Skeletal muscle tissue (tissue), 4 donors: ENCODE measurements around the gene MIAT. TPM values are rescaled to one million over a fixed set of nuclear protein-coding genes. Genes with fewer than 3 reads are reported as not detected.

ENCODE experiments used
- H3K27ac ChIP-seq: one replicate; pipeline ENCODE4 v1.7.0; 2013; ENCODE audit warnings: mild to moderate bottlenecking, low read depth, low read length, inconsistent platforms
- H3K27me3 ChIP-seq, 3 donors: one replicate each; pipeline ENCODE4 v1.7.0; 2013; ENCODE audit warnings: low read length in 3 of 3; ENCODE audit not compliant: control insufficient read depth in 3 of 3, insufficient read depth in 3 of 3
- H3K36me3 ChIP-seq, 3 donors: one replicate each; pipeline ENCODE4 v1.7.0; 2013; ENCODE audit warnings: low read length in 3 of 3; ENCODE audit not compliant: control insufficient read depth in 3 of 3, insufficient read depth in 3 of 3
- H3K4me1 ChIP-seq, 3 donors: one replicate each; pipeline ENCODE4 v1.7.0; 2013; ENCODE audit warnings: low read length in 3 of 3, mild to moderate bottlenecking in 3 of 3; ENCODE audit not compliant: control insufficient read depth in 3 of 3, insufficient read depth in 3 of 3
- H3K4me3 ChIP-seq, 3 donors: one replicate each; pipeline ENCODE4 v1.7.0; 2013; ENCODE audit warnings: low read length in 3 of 3
- H3K9ac ChIP-seq, 3 donors: one replicate each; pipeline ENCODE4 v1.7.0; 2013; ENCODE audit warnings: low read length in 3 of 3, mild to moderate bottlenecking in 3 of 3, moderate library complexity in 2 of 3, low read depth in 1 of 3
- H3K9me3 ChIP-seq, 3 donors: one replicate each; pipeline ENCODE4 v1.7.0; 2013; ENCODE audit warnings: low read length in 3 of 3; ENCODE audit not compliant: control insufficient read depth in 3 of 3
- total RNA-seq: library from RNA; depleted of rRNA; stranded (reverse); fragments of >200 nt; gene quantifications from one replicate; pipeline ENCODE4 v1.2.3, GENCODE V29; 2014
- donor health status: Osteomylitis.

Gene MIAT
- total RNA-seq, 1 donor from 2014 or later = 0.52 TPM

DNA sequence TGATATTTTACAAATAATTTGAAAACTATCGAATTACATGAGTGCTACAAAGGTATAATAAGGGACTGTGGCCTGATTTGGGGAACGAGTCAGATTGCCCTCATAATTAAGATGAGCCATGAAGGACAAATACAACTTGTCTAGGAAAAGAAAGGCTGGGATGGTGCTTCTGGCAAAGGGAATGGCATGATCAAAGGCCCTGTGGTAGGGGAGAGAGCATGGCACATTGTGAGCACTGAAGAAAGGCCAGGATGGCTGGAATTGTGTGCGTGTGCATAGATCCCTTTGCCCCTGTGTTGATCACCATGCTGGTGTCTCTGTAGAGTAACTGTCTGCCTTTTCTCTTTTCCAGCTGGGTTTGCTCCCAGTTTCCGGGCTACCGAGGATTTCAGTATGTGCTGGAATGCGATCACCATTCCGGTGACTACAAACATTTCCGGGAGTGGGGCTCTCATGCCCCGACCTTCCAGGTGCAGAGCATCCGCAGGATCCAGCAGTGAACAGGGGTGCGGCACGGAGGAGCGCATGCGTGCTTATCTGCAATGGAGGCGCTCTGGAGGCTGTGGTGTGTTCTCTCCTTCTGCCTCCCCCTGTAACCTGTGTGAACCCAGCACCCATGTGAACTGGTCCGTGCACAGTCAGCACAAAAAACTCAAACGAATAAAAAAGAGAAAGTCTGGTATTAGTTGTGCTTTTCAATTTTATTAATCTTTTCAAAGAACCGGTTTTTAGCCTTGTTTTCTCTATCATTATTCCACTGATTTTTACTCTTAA is 27.2 kb upstream of the MIAT start:
- H3K27ac ChIP-seq = no peak overlapping the region
- H3K4me3 ChIP-seq = no peak overlapping the region

DNA sequence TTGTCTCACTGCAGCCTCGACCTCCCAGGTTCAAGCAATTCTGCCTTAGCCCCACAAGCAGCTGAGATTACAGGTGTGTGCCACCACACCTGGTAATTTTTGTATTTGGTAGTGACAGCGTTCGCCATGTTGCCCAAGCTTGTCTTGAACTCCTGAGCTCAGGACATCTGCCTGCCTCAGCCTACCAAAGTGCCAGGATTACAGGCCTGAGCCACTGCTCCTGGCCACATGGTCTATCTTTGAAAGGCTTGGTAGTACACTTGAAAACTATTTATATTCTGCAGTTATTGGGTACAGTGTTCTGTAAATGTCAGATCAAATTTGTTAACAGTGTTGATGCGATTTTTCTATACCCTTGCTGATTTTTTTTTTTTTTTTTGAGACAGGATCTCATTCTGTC is 26.1 kb upstream of the MIAT start:
- Histone ChIP-seq H3K9me3 (no peaks in the 10 kb centered on the region), H3K4me1 (no peaks in the 10 kb centered on the region), H3K36me3 (no peaks in the 10 kb centered on the region), H3K27ac (no peak overlapping the region), H3K27me3 (no peaks in the 10 kb centered on the region), H3K4me3 (no peak overlapping the region), H3K9ac (no peak overlapping the region)

More for the DNA sequence above, 27.2 kb upstream of the MIAT start:
- Histone ChIP-seq H3K9me3 (no peaks in the 10 kb centered on the region), H3K4me1 (no peaks in the 10 kb centered on the region), H3K9ac (no peak overlapping the region), H3K27me3 (no peaks in the 10 kb centered on the region), H3K36me3 (no peaks in the 10 kb centered on the region)

DNA sequence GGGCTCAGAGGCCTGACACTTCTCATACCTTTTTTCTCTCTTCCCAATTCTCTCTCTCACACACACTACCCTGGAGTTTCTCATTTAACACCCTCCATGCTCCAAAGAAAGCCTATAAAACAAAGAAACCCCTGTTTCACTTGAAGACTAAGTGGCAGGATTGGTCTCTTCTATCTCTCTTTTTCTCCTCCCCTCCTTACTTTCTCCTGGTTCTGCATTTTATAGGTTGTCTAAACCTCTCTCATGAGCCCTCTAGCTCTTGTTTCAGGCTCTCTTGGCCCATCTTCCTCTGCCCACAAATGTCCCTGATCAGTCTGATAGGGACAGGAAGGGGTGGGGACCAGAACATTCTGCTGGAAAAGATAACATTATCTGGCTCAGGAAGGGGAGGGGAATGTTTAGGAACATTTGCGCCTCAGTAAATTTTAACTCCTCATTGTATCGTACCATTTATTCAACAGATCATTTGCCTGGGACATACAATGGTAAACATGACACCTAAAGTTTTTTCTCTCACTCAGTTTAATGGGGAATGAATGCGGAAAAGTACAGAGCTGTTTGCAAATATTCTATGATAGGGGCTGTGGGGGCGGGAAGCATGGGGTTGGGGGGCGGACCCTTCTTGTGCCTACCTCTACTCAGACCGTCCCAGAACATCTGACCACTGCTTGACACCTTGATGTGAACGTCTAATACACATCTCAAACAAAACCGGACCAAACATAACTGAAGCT is 24.8 kb upstream of the MIAT start:
- Histone ChIP-seq H3K4me3 (no peak overlapping the region), H3K9ac (no peak overlapping the region), H3K4me1 (no peaks in the 10 kb centered on the region), H3K27me3 (no peaks in the 10 kb centered on the region), H3K9me3 (no peaks in the 10 kb centered on the region), H3K27ac (no peak overlapping the region), H3K36me3 (no peaks in the 10 kb centered on the region)

DNA sequence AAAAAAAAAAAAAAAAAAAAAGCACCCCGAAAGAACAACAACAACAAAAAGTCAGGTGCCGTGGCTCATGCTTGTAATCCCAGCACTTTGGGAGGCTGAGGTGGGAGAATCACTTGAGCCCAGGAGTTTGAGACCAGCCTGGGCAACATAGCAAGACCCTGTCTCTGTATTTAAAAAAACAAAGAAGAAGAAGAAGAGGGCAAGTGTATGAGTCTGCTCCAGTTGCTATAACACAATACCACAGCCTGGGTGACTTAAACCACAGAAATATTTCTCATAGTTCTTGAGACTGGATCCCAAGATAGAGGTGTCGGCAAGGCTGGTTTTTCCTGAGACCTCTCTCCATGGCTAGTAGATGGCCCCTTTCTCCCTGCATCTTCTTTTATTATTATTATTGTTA is 23.2 kb upstream of the MIAT start:
- Histone ChIP-seq H3K4me1 (no peaks in the 10 kb centered on the region), H3K27ac (no peak overlapping the region), H3K4me3 (no peak overlapping the region), H3K36me3 (no peaks in the 10 kb centered on the region), H3K27me3 (peaks cover 0 to 6% (median 4%) of the 10 kb centered on the region in 3 donors), H3K9me3 (no peaks in the 10 kb centered on the region), H3K9ac (no peak overlapping the region)

DNA sequence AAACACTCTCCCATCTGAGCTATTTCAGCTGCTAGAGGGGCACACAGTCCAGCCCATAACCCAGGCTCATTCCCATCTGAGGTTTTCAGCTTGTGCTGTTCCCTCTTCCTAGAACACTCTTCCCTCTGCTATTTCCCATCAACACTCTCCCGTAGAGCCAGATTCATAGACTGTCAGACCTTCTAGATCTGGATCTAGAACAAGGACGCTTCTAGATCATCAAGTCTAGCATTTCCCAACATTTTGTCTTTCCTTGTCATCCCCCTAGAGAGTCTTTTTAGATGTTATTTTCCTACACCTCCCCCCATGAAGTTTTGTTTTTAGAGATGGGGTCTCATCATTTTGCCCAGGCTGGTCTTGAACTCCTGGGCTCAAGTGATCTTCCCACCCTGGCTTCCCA is 22.3 kb upstream of the MIAT start:
- Histone ChIP-seq H3K36me3 (no peaks in the 10 kb centered on the region), H3K27ac (no peak overlapping the region), H3K4me3 (no peak overlapping the region), H3K4me1 (no peaks in the 10 kb centered on the region), H3K9me3 (no peaks in the 10 kb centered on the region), H3K27me3 (peaks cover 0 to 6% (median 4%) of the 10 kb centered on the region in 3 donors), H3K9ac (no peak overlapping the region)

DNA sequence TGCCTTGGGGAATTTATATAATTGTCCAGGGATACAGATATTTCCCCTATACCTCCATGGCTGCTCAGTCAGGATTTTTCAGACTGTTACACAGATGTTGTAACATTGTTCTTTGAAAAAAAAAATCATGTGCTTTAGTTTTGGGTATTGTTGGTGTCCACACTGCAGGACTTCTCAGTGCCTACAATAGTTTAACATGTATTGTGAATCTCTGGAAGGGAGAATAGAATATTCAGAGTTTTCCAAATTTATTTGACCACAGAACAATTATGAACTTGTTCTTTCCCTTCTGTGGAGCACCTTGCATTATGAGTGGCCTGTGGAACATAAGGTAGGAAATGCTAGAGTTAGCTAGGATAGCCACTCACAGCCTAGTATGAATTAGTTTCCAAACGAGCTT is 21.1 kb upstream of the MIAT start:
- Histone ChIP-seq H3K36me3 (no peaks in the 10 kb centered on the region), H3K27me3 (peaks cover 0 to 6% (median 4%) of the 10 kb centered on the region in 3 donors), H3K4me1 (no peaks in the 10 kb centered on the region), H3K9me3 (no peaks in the 10 kb centered on the region), H3K27ac (no peak overlapping the region), H3K9ac (no peak overlapping the region), H3K4me3 (no peak overlapping the region)

DNA sequence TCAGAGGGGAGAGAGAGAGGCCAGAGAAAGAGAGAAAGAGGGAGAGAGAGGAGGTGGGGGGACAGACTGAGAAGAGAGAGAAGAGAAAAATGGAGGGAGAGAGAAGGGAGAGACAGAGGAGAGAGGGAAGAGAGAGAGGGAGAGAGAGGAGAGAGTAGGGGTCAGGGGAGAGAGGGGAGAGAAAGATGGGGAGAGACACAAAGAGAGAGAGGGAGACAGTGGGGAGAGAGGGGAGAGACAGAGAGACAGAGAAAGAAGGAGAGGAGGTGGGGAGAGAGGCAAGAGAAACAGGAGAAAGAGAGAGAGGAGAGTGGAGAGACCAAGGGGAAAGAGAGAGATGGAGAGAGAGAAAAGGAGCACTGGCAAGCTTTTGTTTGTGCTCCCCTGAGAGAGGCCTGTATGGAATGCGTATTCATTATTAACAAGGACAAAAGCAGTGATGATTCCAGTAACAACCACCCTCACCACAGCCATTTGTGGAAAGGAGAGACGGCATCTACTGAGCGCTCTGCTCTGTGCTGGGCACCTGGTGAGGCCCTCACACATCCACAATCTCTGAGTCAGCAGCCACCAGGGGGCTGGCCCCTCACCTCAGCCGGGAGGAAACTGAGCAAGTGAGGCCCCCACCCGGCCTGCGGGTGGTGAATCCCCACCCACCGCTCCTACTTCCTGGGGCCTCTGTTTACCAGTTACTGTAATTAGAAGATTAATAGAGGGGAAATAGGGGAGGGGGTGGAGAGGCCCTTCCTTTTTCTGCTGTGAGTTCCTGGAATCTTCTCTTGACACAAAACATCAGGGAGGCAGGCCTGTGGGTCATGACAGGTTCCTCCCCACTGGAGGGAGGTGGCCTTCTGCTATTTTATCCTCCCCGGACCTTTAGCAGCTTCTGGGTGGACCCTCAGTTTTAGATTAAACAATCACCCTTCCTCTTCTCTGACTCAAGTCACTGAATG is 14.6 kb upstream of the MIAT start:
- H3K9me3 ChIP-seq = no peaks in the 10 kb centered on the region
- H3K27me3 ChIP-seq = peaks cover 3 to 20% (median 6%) of the 10 kb centered on the region in 3 donors
- no peak overlapping the region for H3K27ac ChIP-seq
- H3K9ac ChIP-seq = no peak overlapping the region
- H3K36me3 ChIP-seq = no peaks in the 10 kb centered on the region
- peaks cover 4 to 9% (median 5%) of the 10 kb centered on the region in 3 donors for H3K4me1 ChIP-seq
- no peak overlapping the region for H3K4me3 ChIP-seq

DNA sequence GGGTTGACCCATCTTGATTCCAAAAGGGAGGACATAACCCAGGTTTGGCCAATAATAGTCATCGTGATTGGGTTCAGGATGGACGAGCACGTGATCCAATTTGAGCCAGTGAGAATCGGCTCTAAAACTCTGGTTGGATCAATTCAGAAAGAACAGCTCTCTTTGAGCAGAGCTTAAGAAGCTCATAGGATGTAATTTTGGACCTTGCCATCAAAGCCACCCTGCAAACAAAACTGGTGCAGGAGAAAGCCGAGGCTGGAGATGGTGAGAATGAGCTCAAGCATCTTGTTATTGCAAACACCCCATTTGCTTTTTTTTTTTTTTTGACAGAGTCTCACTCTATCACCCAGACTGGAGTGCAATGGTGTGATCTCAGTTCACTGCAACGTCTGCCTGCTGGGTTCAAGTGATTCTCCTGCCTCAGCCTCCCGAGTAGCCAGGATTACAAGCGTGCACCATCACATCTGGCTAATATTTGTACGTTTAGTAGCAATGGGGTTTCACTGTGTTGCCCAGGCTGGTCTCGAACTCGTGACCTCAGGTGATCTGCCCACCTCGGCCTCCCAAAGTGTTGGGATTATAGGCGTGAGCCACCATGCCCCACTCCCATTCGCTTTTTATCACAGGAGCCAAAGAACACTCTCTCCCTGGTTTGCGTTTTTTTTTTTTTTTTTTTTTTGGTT is 13.8 kb upstream of the MIAT start:
- no peak overlapping the region for H3K4me3 ChIP-seq
- no peaks in the 10 kb centered on the region for H3K9me3 ChIP-seq
- no peak overlapping the region for H3K27ac ChIP-seq
- peaks cover 3 to 26% (median 11%) of the 10 kb centered on the region in 3 donors for H3K27me3 ChIP-seq
- H3K9ac ChIP-seq = no peak overlapping the region
- no peaks in the 10 kb centered on the region for H3K36me3 ChIP-seq
- H3K4me1 ChIP-seq = peaks cover 5 to 9% (median 7%) of the 10 kb centered on the region in 3 donors

DNA sequence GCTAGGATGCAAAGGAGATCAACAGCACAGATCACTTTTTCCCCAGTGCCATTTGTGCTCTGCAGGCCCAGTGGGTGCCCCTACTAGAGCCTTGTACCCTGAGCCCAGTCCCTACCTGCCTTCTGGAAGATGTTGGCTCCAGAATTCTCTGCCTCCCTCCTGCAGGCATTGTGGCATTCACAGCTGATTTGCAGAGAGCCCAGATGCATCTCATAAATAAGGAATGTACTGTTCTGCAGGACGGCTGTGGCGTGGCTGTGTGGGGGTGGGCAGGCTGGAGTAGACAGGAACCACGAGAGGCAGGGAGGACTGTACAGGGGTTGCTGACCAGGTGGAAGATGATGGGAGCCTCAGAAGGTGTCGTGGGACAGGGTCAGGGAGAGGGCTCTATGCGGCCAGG is 11.2 kb upstream of the MIAT start:
- peaks cover 6 to 34% (median 9%) of the 10 kb centered on the region in 3 donors for H3K27me3 ChIP-seq
- no peak overlapping the region for H3K9ac ChIP-seq
- H3K36me3 ChIP-seq = no peaks in the 10 kb centered on the region
- H3K4me1 ChIP-seq = peaks cover 7 to 9% (median 8%) of the 10 kb centered on the region in 3 donors
- no peak overlapping the region for H3K4me3 ChIP-seq
- H3K9me3 ChIP-seq = no peaks in the 10 kb centered on the region
- no peak overlapping the region for H3K27ac ChIP-seq
